WTC11 (cell line): ENCODE measurements around the gene RGCC. TPM values are rescaled to one million over a fixed set of nuclear protein-coding genes. Genes with fewer than 3 reads are reported as not detected.

Source experiments
- ATAC-seq: fragments of 200-7000 bp; cut with Tn5 transposase; 2 replicates; pipeline ENCODE4 v1.10.0; 2021; ENCODE audit warnings: mild to moderate bottlenecking, moderate library complexity
- CTCF ChIA-PET: fragments of 300-600 bp; sonication (Branson Sonifier 250); formaldehyde crosslinking; loops from one replicate; lab custom pipeline; 2021; ENCODE audit warnings: antibody characterized with exemption; lab: Charles Lee
- POLR2A ChIA-PET: fragments of 350-600 bp; sonication (Branson Sonifier 250); formaldehyde crosslinking; loops from one replicate; lab custom pipeline; 2021; ENCODE audit warnings: antibody characterized with exemption; lab: Charles Lee
- DNase-seq: peaks from one replicate; pipeline ENCODE4 v3.0.0; 2021; ENCODE audit warnings: low spot score
- H3K27ac Mint-ChIP-seq: 2 replicates; pipeline ENCODE4 v1.8.0; 2021; ENCODE audit warnings: mixed read lengths
- H3K27me3 Mint-ChIP-seq: 2 replicates; pipeline ENCODE4 v1.8.0; 2021; ENCODE audit warnings: low read depth, mild to moderate bottlenecking, moderate library complexity, mixed read lengths
- H3K36me3 Mint-ChIP-seq: 2 replicates; pipeline ENCODE4 v1.8.0; 2021; ENCODE audit warnings: mixed read lengths
- H3K4me1 Mint-ChIP-seq: 2 replicates; pipeline ENCODE4 v1.8.0; 2022; ENCODE audit warnings: mixed read lengths
- H3K4me3 Mint-ChIP-seq: 2 replicates; pipeline ENCODE4 v1.8.0; 2021; ENCODE audit warnings: mild to moderate bottlenecking, moderate library complexity, mixed read lengths
- H3K9me3 Mint-ChIP-seq: 2 replicates; pipeline ENCODE4 v1.8.0; 2021; ENCODE audit warnings: mixed read lengths
- JAZF1 ChIP-seq: fragments of 250-450 bp; sonication (Bioruptor Pico); IDR thresholded peaks from 2 replicates; pipeline ENCODE4 v1.9.0; 2021; ENCODE audit warnings: moderate library complexity, mild to moderate bottlenecking, inconsistent platforms
- NFYB ChIP-seq: sonication (generic); formaldehyde crosslinking; conservative IDR thresholded peaks from 2 replicates; pipeline ENCODE4 v1.8.0; 2022; ENCODE audit warnings: low read depth, missing genetic modification reagents
- TEAD1 ChIP-seq: sonication (generic); formaldehyde crosslinking; IDR thresholded peaks from 2 replicates; pipeline ENCODE4 v1.8.0; 2022; ENCODE audit warnings: mild to moderate bottlenecking, missing genetic modification reagents
- ZNF219 ChIP-seq: sonication (generic); formaldehyde crosslinking; IDR thresholded peaks from 2 replicates; pipeline ENCODE4 v1.8.0; 2023; ENCODE audit warnings: missing genetic modification reagents, mild to moderate bottlenecking, borderline replicate concordance
- ZNF396 ChIP-seq: fragments of 250-450 bp; sonication (Bioruptor Pico); IDR thresholded peaks from 2 replicates; pipeline ENCODE4 v1.8.0; 2021; ENCODE audit warnings: mild to moderate bottlenecking, moderate library complexity, borderline replicate concordance
- total RNA-seq: library from RNA; stranded (reverse); gene quantifications from 3 replicates; pipeline ENCODE4 v1.2.3, GENCODE V29; 2021
- TF ChIP-seq, protein P1 (sequence below): sonication (generic); formaldehyde crosslinking; IDR thresholded peaks from 2 replicates; pipeline ENCODE4 v1.8.0; 2022; ENCODE audit warnings: mild to moderate bottlenecking, missing genetic modification reagents
- TF ChIP-seq, protein P2 (sequence below): sonication (generic); formaldehyde crosslinking; IDR thresholded peaks from 2 replicates; pipeline ENCODE4 v1.8.0; 2022; ENCODE audit warnings: mild to moderate bottlenecking, missing genetic modification reagents
- TF ChIP-seq, protein P3 (sequence below): fragments of 250-450 bp; sonication (Bioruptor Pico); IDR thresholded peaks from 2 replicates; pipeline ENCODE4 v1.9.0; 2021; ENCODE audit warnings: moderate library complexity, mild to moderate bottlenecking, inconsistent platforms, borderline replicate concordance
- TF ChIP-seq, protein P4 (sequence below): fragments of 250-450 bp; sonication (Bioruptor Pico); conservative IDR thresholded peaks from 2 replicates; pipeline ENCODE4 v1.9.0; 2021; ENCODE audit warnings: mild to moderate bottlenecking

The RGCC gene
- total RNA-seq, 1 experiment from 2014 or later, result 0.48 TPM

DNA sequence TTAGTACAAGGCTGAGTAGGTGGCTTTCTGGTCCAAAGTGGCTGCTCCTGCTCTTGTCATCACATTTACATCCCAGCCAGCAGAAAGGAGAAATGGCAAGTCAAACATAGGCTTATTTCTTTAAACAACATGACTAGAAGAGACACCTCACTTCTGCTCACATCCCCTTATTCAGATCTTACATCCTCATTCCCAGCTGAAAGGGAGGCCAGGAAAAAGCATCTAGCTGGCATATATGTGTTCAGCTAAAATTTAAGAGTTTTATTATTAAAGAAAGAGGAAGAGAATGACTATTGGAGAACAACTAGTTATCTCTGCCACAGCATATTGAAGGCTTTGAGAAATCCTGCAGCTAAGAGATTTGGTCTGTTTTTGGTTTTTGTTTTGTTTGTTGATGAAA is 34.1 kb downstream of the RGCC start:
- ChIA-PET POLR2A (interaction anchor here (0.6 kb wide), 1 partner anchor 399 kb away, joined by 3 read pairs; no protein-coding TSS in a partner anchor), CTCF (no interaction called here)
- ATAC-seq, result no peak
- peaks cover 4% of the 10 kb centered on the region; the same call in 1 of the 2 replicates for H3K4me1 Mint-ChIP-seq
- no peak overlapping the region for H3K27ac Mint-ChIP-seq
- no peaks in the 10 kb centered on the region for H3K27me3 Mint-ChIP-seq
- no peaks in the 10 kb centered on the region for H3K36me3 Mint-ChIP-seq
- H3K4me3 Mint-ChIP-seq, result no peak overlapping the region
- no peak for TF ChIP-seq TEAD1
- no peak for DNase-seq
- H3K9me3 Mint-ChIP-seq, result no peaks in the 10 kb centered on the region

DNA sequence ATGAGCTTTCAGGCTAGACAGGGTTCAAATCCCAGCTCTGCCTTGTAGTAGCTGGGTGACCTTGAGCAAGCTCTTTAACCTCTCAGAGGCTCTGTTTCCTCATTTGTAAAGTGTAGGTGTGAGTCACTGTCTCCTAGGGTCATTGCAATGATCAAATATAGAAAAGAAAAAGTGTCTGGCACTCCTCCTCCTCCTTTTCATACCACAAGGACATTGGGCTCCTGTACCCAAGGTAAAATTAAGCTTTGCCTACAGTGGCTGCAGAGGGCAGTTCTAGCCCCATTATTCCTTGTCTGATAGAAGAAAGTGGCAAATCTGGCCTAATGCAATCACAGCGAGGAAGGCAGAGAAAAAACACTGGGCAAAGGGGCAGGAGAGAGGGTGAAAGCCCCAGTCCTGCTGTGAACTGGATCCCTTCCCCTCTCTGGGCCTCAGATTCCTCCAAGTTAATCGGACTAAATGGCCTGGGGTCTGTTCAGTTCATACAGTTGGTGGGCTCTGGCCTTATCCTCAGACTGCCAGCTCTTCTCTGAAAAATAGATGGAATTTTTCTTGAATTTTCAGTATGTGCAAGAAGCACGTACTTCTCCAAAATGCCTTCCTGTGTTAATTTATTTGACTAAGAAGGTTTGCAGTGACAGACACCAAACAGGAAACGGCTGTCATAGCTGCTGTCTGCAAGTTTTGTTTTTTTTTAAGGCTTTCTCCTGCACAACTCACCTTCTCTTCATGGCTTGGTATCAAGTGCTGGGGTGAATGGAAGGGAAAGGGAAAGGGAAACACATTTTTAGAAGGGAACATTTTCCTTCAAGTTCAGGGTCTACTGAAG is 35.3 kb downstream of the RGCC start:
- no peak overlapping the region for H3K27ac Mint-ChIP-seq
- no peak for DNase-seq
- TF ChIP-seq JAZF1 (CRISPR knock-in tag), result no peak
- TF ChIP-seq ZNF396 (CRISPR knock-in tag), result no peak
- no peak for TF ChIP-seq TEAD1
- no peak for TF ChIP-seq NFYB (CRISPR knock-in tag)
- TF ChIP-seq, protein P1, sequence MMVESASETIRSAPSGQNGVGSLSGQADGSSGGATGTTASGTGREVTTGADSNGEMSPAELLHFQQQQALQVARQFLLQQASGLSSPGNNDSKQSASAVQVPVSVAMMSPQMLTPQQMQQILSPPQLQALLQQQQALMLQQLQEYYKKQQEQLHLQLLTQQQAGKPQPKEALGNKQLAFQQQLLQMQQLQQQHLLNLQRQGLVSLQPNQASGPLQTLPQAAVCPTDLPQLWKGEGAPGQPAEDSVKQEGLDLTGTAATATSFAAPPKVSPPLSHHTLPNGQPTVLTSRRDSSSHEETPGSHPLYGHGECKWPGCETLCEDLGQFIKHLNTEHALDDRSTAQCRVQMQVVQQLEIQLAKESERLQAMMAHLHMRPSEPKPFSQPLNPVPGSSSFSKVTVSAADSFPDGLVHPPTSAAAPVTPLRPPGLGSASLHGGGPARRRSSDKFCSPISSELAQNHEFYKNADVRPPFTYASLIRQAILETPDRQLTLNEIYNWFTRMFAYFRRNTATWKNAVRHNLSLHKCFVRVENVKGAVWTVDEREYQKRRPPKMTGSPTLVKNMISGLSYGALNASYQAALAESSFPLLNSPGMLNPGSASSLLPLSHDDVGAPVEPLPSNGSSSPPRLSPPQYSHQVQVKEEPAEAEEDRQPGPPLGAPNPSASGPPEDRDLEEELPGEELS (CRISPR knock-in tag), result no peak
- TF ChIP-seq ZNF219 (CRISPR knock-in tag), result no peak
- no peaks in the 10 kb centered on the region for H3K36me3 Mint-ChIP-seq
- ATAC-seq, result no peak
- peaks cover 4% of the 10 kb centered on the region; the same call in 1 of the 2 replicates for H3K4me1 Mint-ChIP-seq
- CTCF ChIA-PET, result no interaction called here
- no peaks in the 10 kb centered on the region for H3K9me3 Mint-ChIP-seq
- H3K27me3 Mint-ChIP-seq, result no peaks in the 10 kb centered on the region; the same call in 1 of the 2 replicates
- H3K4me3 Mint-ChIP-seq, result no peak overlapping the region
- POLR2A ChIA-PET, result no interaction called here

DNA sequence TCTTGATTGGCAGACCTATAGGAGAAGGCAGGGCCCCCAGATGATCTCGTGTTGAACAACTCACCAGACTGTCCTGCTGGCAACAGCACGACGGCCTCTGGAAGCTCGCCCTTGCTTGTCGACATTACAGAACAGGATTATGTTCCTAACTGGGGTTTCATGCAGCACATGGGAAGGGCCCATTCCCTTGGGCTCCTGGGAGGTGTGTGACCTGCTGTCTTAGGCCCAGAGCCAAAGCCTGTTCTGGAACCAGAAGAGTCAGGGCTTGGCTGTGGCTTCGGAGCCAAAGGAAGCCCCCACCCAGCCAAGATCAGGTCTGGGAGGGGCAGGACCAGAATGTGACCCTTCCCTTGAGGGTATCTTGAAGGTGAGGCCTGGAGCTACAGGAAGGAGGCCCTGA is 36.9 kb downstream of the RGCC start:
- no peaks in the 10 kb centered on the region for H3K36me3 Mint-ChIP-seq
- H3K4me1 Mint-ChIP-seq, result no peaks in the 10 kb centered on the region
- no peak overlapping the region for H3K27ac Mint-ChIP-seq
- ATAC-seq, result no peak
- H3K9me3 Mint-ChIP-seq, result no peaks in the 10 kb centered on the region
- DNase-seq, result no peak
- no peak overlapping the region for H3K4me3 Mint-ChIP-seq
- TF ChIP-seq, protein P2, sequence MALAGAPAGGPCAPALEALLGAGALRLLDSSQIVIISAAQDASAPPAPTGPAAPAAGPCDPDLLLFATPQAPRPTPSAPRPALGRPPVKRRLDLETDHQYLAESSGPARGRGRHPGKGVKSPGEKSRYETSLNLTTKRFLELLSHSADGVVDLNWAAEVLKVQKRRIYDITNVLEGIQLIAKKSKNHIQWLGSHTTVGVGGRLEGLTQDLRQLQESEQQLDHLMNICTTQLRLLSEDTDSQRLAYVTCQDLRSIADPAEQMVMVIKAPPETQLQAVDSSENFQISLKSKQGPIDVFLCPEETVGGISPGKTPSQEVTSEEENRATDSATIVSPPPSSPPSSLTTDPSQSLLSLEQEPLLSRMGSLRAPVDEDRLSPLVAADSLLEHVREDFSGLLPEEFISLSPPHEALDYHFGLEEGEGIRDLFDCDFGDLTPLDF (CRISPR knock-in tag), result no peak
- CTCF ChIA-PET, result no interaction called here
- POLR2A ChIA-PET, result no interaction called here
- H3K27me3 Mint-ChIP-seq, result peaks cover 5% of the 10 kb centered on the region

DNA sequence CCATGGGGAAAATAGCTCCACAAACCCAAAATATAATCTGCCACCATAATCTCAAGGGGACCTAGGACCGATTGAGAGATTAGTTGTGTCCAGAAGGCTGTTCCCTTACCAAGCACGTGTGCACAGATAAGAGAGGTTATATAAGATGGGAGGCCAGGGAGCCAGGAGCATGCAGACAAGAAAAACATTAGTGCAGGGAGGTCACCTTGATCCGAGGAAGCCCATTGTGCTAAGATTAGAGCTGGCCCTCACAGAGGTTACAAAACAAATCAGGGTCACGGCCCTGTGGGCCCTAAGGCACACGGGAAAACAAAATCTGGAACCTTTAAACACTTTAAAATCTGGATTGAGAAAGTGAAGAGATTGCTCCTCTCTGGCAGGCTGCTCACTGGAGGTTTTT is 37.7 kb downstream of the RGCC start:
- H3K27ac Mint-ChIP-seq, result no peak overlapping the region
- no peak for ATAC-seq
- H3K4me3 Mint-ChIP-seq, result no peak overlapping the region
- H3K4me1 Mint-ChIP-seq, result no peaks in the 10 kb centered on the region
- ChIA-PET POLR2A (no interaction called here), CTCF (no interaction called here)
- no peak for DNase-seq
- TF ChIP-seq, protein P3, sequence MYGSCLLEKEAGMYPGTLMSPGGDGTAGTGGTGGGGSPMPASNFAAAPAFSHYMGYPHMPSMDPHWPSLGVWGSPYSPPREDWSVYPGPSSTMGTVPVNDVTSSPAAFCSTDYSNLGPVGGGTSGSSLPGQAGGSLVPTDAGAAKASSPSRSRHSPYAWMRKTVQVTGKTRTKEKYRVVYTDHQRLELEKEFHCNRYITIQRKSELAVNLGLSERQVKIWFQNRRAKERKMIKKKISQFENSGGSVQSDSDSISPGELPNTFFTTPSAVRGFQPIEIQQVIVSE (CRISPR knock-in tag), result no peak
- TF ChIP-seq, protein P4, sequence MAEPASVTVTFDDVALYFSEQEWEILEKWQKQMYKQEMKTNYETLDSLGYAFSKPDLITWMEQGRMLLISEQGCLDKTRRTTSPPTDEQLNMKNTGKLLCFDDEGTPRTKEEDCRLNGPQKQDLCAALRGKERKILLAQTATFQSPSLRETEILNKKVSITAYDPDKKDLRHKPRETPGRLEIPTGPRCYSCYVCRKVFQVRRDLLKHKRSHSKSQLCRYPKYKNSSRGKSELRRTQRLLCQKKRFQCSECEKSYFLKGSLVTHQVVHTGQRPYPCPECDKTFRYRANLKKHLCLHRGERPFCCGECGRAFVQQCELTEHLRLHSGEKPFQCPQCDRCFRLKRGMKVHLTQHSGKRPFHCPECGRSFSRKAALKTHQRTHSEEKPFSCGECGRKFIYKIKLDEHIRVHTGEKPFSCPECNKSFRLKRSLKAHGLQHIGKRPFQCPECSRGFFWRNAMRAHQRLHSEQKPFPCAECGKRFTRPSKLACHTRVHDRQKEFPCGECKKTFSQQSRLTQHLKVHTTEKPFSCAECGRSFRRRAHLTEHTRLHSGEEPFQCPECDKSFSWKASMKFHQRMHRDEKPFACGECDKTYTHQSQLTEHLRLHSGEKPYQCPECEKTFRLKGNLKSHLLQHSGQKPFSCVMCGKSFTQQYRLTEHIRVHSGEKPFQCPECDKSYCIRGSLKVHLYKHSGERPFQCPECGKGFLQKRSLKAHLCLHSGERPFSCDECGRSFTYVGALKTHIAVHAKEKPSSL (CRISPR knock-in tag), result no peak
- H3K27me3 Mint-ChIP-seq, result peaks cover 5% of the 10 kb centered on the region
- no peaks in the 10 kb centered on the region for H3K36me3 Mint-ChIP-seq
- H3K9me3 Mint-ChIP-seq, result no peaks in the 10 kb centered on the region
